Prostate gland (tissue), 2 donors: ENCODE data around the gene CDC25A. TPM values are rescaled to one million over a fixed set of nuclear protein-coding genes. Genes with fewer than 3 reads are reported as not detected.
A peak's percentile ranks its signal among the peaks of the same experiment; 100 is the strongest.

ENCODE experiments used
- DNase-seq: peaks from one replicate; pipeline ENCODE4 v3.0.0-alpha.2; 2019; ENCODE audit warnings: low spot score
- H3K27ac ChIP-seq, 2 donors: fragments of 200-600 bp; sonication (generic); 2 replicates each; pipeline ENCODE4 v1.5.1; 2017 to 2019
- H3K27me3 ChIP-seq: fragments of 200-600 bp; sonication (generic); replicated peaks from 2 replicates; pipeline ENCODE4 v1.5.1; 2019; ENCODE audit not compliant: insufficient read depth
- H3K36me3 ChIP-seq, 2 donors: fragments of 200-600 bp; sonication (generic); 1 replicate in 1 of 2; 2 replicates in 1 of 2; pipeline versions ENCODE4 v1.5.1 to v1.8.1; 2017 to 2019
- H3K4me1 ChIP-seq: fragments of 200-600 bp; sonication (generic); replicated peaks from 2 replicates; pipeline ENCODE4 v1.5.1; 2019
- H3K4me3 ChIP-seq, 2 donors: fragments of 200-600 bp; sonication (generic); 2 replicates each; pipeline ENCODE4 v1.5.1; 2017 to 2019
- H3K9me3 ChIP-seq: fragments of 200-600 bp; sonication (generic); 2 replicates; pipeline ENCODE4 v1.5.1; 2017
- CTCF ChIP-seq, 4 experiments: fragments of 200-600 bp in 2 of 4; fragments of 450-650 bp in 2 of 4; sonication (generic) in 2 of 4; IDR thresholded peaks; 1 replicate in 3 of 4; 2 replicates in 1 of 4; pipeline ENCODE4 v1.5.1; 2016 to 2019; ENCODE audit warnings: antibody characterized with exemption in 4 of 4, mild to moderate bottlenecking in 2 of 4, moderate library complexity in 2 of 4
- POLR2A ChIP-seq: fragments of 450-650 bp; IDR thresholded peaks from one replicate; pipeline ENCODE4 v1.6.1; 2016; ENCODE audit warnings: antibody characterized with exemption, mild to moderate bottlenecking
- POLR2AphosphoS5 ChIP-seq: sonication (generic); formaldehyde crosslinking; IDR thresholded peaks from one replicate; pipeline ENCODE4 v1.6.1; 2017; ENCODE audit warnings: antibody characterized with exemption
- WGBS: methylation state at CpG from one replicate; pipeline ENCODE4 v1.1.5; 2018; 5-methylcytosine and 5-hydroxymethylcytosine counted together
- intact Hi-C: fragments of 100-400 bp; cut with DNase I; formaldehyde crosslinking; loops from one replicate; pipeline ENCODE4 v1.14.2; 2022
- total RNA-seq, 2 donors: library from RNA; depleted of rRNA; stranded (reverse); fragments of >200 nt; gene quantifications; one replicate each; pipeline ENCODE4 v1.1.0, GENCODE V29; 2016

The CDC25A gene
- total RNA-seq, 2 donors from 2014 or later: 9.9 to 32.2 TPM

GRCh38 chr3:48135552-48136495 is 52.4 kb downstream of the CDC25A start:
- intact Hi-C loops: no loop called here
- no peaks in the 10 kb centered on the region for H3K4me1 ChIP-seq
- TF ChIP-seq POLR2A (no peak), POLR2AphosphoS5 (no peak), CTCF (IDR thresholded peaks at IDR 0.05) (no peak)
- WGBS: 65% methylated on average over 8 of the region's 8 CpGs
- H3K9me3 ChIP-seq: no peaks in the 10 kb centered on the region
- DNase-seq: no peak
- no peaks in the 10 kb centered on the region for H3K36me3 ChIP-seq
- H3K4me3 ChIP-seq: no peak overlapping the region
- no peak overlapping the region for H3K27ac ChIP-seq
- H3K27me3 ChIP-seq: no peaks in the 10 kb centered on the region

GRCh38 chr3:48130321-48130904 is 57.8 kb downstream of the CDC25A start:
- H3K27me3 ChIP-seq: no peaks in the 10 kb centered on the region
- H3K36me3 ChIP-seq: no peaks in the 10 kb centered on the region
- H3K4me1 ChIP-seq: no peaks in the 10 kb centered on the region
- WGBS: 42% methylated on average over 7 of the region's 8 CpGs
- H3K9me3 ChIP-seq: no peaks in the 10 kb centered on the region
- DNase-seq: no peak
- intact Hi-C loops: no loop called here
- peak overlapping the region; percentile 44 to 51 for H3K27ac ChIP-seq
- no peak overlapping the region for H3K4me3 ChIP-seq
- TF ChIP-seq POLR2A (no peak), CTCF (IDR thresholded peaks at IDR 0.05) (no peak), POLR2AphosphoS5 (no peak)

- DNase-seq: no peak
- Histone ChIP-seq H3K27me3 (no peaks in the 10 kb centered on the region), H3K4me3 (no peak overlapping the region), H3K36me3 (no peaks in the 10 kb centered on the region), H3K9me3 (no peaks in the 10 kb centered on the region), H3K4me1 (no peaks in the 10 kb centered on the region), H3K27ac (peak overlapping the region; percentile 44 to 51)
- no peak for TF ChIP-seq POLR2AphosphoS5
- 40% methylated on average over 2 of the region's 2 CpGs for WGBS
- intact Hi-C loops: no loop called here
Measured at GRCh38 chr3:48129921-48130320, 58.3 kb downstream of the CDC25A start.

- 84% methylated on average over 1 of the region's 1 CpG for WGBS
- Histone ChIP-seq H3K4me3 (no peak overlapping the region), H3K9me3 (no peaks in the 10 kb centered on the region), H3K27ac (no peak overlapping the region), H3K27me3 (no peaks in the 10 kb centered on the region), H3K36me3 (no peaks in the 10 kb centered on the region), H3K4me1 (no peaks in the 10 kb centered on the region)
- TF ChIP-seq POLR2A (no peak), POLR2AphosphoS5 (no peak), CTCF (IDR thresholded peaks at IDR 0.05) (no peak)
- intact Hi-C loops: no loop called here
- no peak for DNase-seq
Measured at GRCh38 chr3:48128774-48129173, 59.4 kb downstream of the CDC25A start.

GRCh38 chr3:48125886-48126622 is 62.2 kb downstream of the CDC25A start:
- 97% methylated on average over 9 of the region's 9 CpGs for WGBS
- Histone ChIP-seq H3K4me3 (no peak overlapping the region), H3K27me3 (no peaks in the 10 kb centered on the region), H3K9me3 (no peaks in the 10 kb centered on the region), H3K27ac (no peak overlapping the region), H3K4me1 (no peaks in the 10 kb centered on the region), H3K36me3 (no peaks in the 10 kb centered on the region)
- no peak for DNase-seq
- intact Hi-C loops: no loop called here
- no peak for TF ChIP-seq POLR2AphosphoS5
- no peak for TF ChIP-seq POLR2A
- TF ChIP-seq CTCF (IDR thresholded peaks at IDR 0.05): no peak
